Cardiac muscle cell (in vitro differentiated cells and primary cell): ENCODE data around the gene ZNF609. TPM values are rescaled to one million over a fixed set of nuclear protein-coding genes. Genes with fewer than 3 reads are reported as not detected.
"Not testable (repeated sequence)": the region's sequence is repeated elsewhere in the genome, so short reads cannot be mapped to it uniquely, and the experiment has no call there.

Experiments
- DNase-seq, 2 donors: peaks; one replicate each; pipeline versions ENCODE4 v3.0.0 to v3.0.0-alpha.2; 2010 to 2017; ENCODE audit warnings: low read depth in 1 of 2, low spot score in 1 of 2
- H3K27ac ChIP-seq: fragments of 200-600 bp; sonication (generic); 2 replicates; pipeline ENCODE4 v1.5.1; 2016
- H3K27me3 ChIP-seq: fragments of 200-600 bp; sonication (generic); 2 replicates; pipeline ENCODE4 v1.6.0; 2016; ENCODE audit warnings: control low read depth
- H3K36me3 ChIP-seq: fragments of 200-600 bp; sonication (generic); 2 replicates; pipeline ENCODE4 v1.5.1; 2016; ENCODE audit warnings: control low read depth
- H3K4me1 ChIP-seq: fragments of 200-600 bp; sonication (generic); 2 replicates; pipeline ENCODE4 v1.8.1; 2017; ENCODE audit warnings: low read depth, mild to moderate bottlenecking, mixed run types
- H3K4me3 ChIP-seq: fragments of 200-600 bp; sonication (generic); 2 replicates; pipeline ENCODE4 v1.5.1; 2016; ENCODE audit warnings: mild to moderate bottlenecking
- H3K9me3 ChIP-seq: fragments of 200-600 bp; sonication (generic); 2 replicates; pipeline ENCODE4 v1.5.1; 2017; ENCODE audit warnings: low read depth, mild to moderate bottlenecking, control low read depth
- CTCF ChIP-seq: IDR thresholded peaks from 2 replicates; pipeline ENCODE4 v1.5.1; 2012; ENCODE audit warnings: low read depth, mild to moderate bottlenecking, low read length
- polyA plus RNA-seq: library from polyadenylated mRNA; unstranded; fragments of >200 nt; fragmentation: Nextera tagmentation; extraction: Ambion mirVana; gene quantifications from 2 replicates; pipeline ENCODE4 v1.2.1, GENCODE V29; 2016
- total RNA-seq: library from RNA; depleted of rRNA; stranded (reverse); fragments of >200 nt; gene quantifications from 2 replicates; pipeline ENCODE4 v1.2.3, GENCODE V29; 2016

Gene ZNF609
- total and polyA plus RNA-seq, 2 experiments from 2014 or later, result 25.6 to 41.4 TPM

GRCh38 chr15:64629063-64629462 is 168.7 kb downstream of the ZNF609 start:
- no peaks in the 10 kb centered on the region for H3K9me3 ChIP-seq
- no peak for TF ChIP-seq CTCF
- no peaks in the 10 kb centered on the region for H3K36me3 ChIP-seq
- no peak overlapping the region for H3K4me3 ChIP-seq
- peaks cover 7% of the 10 kb centered on the region for H3K4me1 ChIP-seq
- H3K27me3 ChIP-seq, result no peaks in the 10 kb centered on the region
- no peak for DNase-seq
- no peak overlapping the region for H3K27ac ChIP-seq

GRCh38 chr15:64630396-64631107 is 170.2 kb downstream of the ZNF609 start:
- no peak overlapping the region for H3K4me3 ChIP-seq
- H3K36me3 ChIP-seq, result no peaks in the 10 kb centered on the region
- TF ChIP-seq CTCF, result peak; percentile 10
- H3K9me3 ChIP-seq, result no peaks in the 10 kb centered on the region
- no peaks in the 10 kb centered on the region for H3K27me3 ChIP-seq
- H3K27ac ChIP-seq, result no peak overlapping the region
- peaks cover 22% of the 10 kb centered on the region for H3K4me1 ChIP-seq
- peak in 1 of 2 donors; percentile 64 for DNase-seq

GRCh38 chr15:64632639-64633038 is 172.3 kb downstream of the ZNF609 start:
- H3K4me3 ChIP-seq, H3K36me3 ChIP-seq, DNase-seq, H3K27me3 ChIP-seq, H3K9me3 ChIP-seq, H3K27ac ChIP-seq: not testable (repeated sequence)
- peaks cover 34% of the 10 kb centered on the region for H3K4me1 ChIP-seq

GRCh38 chr15:64633332-64633731 is 173.0 kb downstream of the ZNF609 start:
- Histone ChIP-seq H3K4me3 (no peak overlapping the region), H3K36me3 (no peaks in the 10 kb centered on the region), H3K27ac (peak overlapping the region; percentile 48), H3K9me3 (no peaks in the 10 kb centered on the region), H3K4me1 (peaks cover 34% of the 10 kb centered on the region), H3K27me3 (no peaks in the 10 kb centered on the region)
- no peak for DNase-seq
- no peak for TF ChIP-seq CTCF

GRCh38 chr15:64634027-64634426 is 173.6 kb downstream of the ZNF609 start:
- TF ChIP-seq CTCF, result no peak
- Histone ChIP-seq H3K4me3 (no peak overlapping the region), H3K9me3 (no peaks in the 10 kb centered on the region), H3K27me3 (no peaks in the 10 kb centered on the region), H3K27ac (peak overlapping the region; percentile 87), H3K36me3 (no peaks in the 10 kb centered on the region), H3K4me1 (peaks cover 34% of the 10 kb centered on the region)
- peak in 1 of 2 donors; percentile 25 for DNase-seq
